Left cardiac atrium (tissue), 4 donors: ENCODE data around the gene ARHGAP20. TPM values are rescaled to one million over a fixed set of nuclear protein-coding genes. Genes with fewer than 3 reads are reported as not detected.
"Not testable (repeated sequence)": the region's sequence is repeated elsewhere in the genome, so short reads cannot be mapped to it uniquely, and the experiment has no call there.

Experiments
- ATAC-seq, 2 donors: fragments of 200-7000 bp; cut with Tn5 transposase; one replicate each; pipeline ENCODE4 v1.9.1; 2020; ENCODE audit warnings: mild to moderate bottlenecking in 2 of 2, moderate library complexity in 2 of 2
- DNase-seq: peaks from one replicate; pipeline ENCODE4 v3.0.0-alpha.2; 2020
- intact Hi-C, 2 donors: fragments of 100-400 bp; cut with DNase I; formaldehyde crosslinking; loops; one replicate each; pipeline versions ENCODE4 v1.14.1 to v1.15.1; 2022 to 2023
- total RNA-seq, 2 donors: library from RNA; stranded (reverse); fragmentation: NEBNext Ultra II Directional; extraction: Animal tissue kit (Norgen Biotek cat#: 25700); gene quantifications; one replicate each; pipeline ENCODE4 v1.2.1, GENCODE V29; 2021
- donor health status: DM: no; HTN: yes; CAD: no.
- donor health status: DM: no; HTN: yes; CAD: no; lungs with severe emphysema.
- donor health status: DM: yes; HTN: yes; CAD: no.
- donor health status: Dilated cardiomyopathy.

ARHGAP20 gene
- total RNA-seq, 2 donors from 2014 or later, result 2.5 to 4.7 TPM

- DNase-seq (no peak), ATAC-seq (no peak)
- intact Hi-C loops, result no loop called here
These were observed 77.9 kb downstream of the ARHGAP20 start for GRCh38 chr11:110634370-110634769.

- DNase-seq (no peak), ATAC-seq (no peak)
- intact Hi-C loops, result no loop called here
These were observed 80.7 kb downstream of the ARHGAP20 start for GRCh38 chr11:110631551-110631950.

- ATAC-seq, result no peak
- no peak for DNase-seq
These were observed 82.6 kb downstream of the ARHGAP20 start for GRCh38 chr11:110629594-110629993.

GRCh38 chr11:110621826-110622225 lies 90.4 kb downstream of the ARHGAP20 start:
- no peak for DNase-seq

More at GRCh38 chr11:110629594-110629993, 82.6 kb downstream of the ARHGAP20 start:
- intact Hi-C loops, result no loop called here

GRCh38 chr11:110619366-110619765 lies 92.9 kb downstream of the ARHGAP20 start:
- ATAC-seq, intact Hi-C loops, DNase-seq: not testable (repeated sequence)

More at GRCh38 chr11:110621826-110622225, 90.4 kb downstream of the ARHGAP20 start:
- intact Hi-C loops, result no loop called here
- ATAC-seq, result no peak

- DNase-seq (no peak), ATAC-seq (no peak)
- intact Hi-C loops, result no loop called here
These were observed 98.2 kb downstream of the ARHGAP20 start for GRCh38 chr11:110614031-110614430.

- intact Hi-C loops, result no loop called here
- DNase-seq (no peak), ATAC-seq (no peak)
These were observed 98.9 kb downstream of the ARHGAP20 start for GRCh38 chr11:110613197-110613918.

GRCh38 chr11:110606415-110606814 lies 105.8 kb downstream of the ARHGAP20 start:
- DNase-seq (no peak), ATAC-seq (no peak)
- intact Hi-C loops, result no loop called here

GRCh38 chr11:110601936-110602335 lies 110.3 kb downstream of the ARHGAP20 start:
- no peak for ATAC-seq
- no peak for DNase-seq
- intact Hi-C loops, result no loop called here

GRCh38 chr11:110600322-110600721 lies 111.9 kb downstream of the ARHGAP20 start:
- intact Hi-C loops, result no loop called here
- DNase-seq (no peak), ATAC-seq (peak in 1 of 2 donors; percentile 23)

GRCh38 chr11:110599207-110599606 lies 113.0 kb downstream of the ARHGAP20 start:
- no peak for DNase-seq
- no peak for ATAC-seq
- intact Hi-C loops, result no loop called here

- DNase-seq (no peak), ATAC-seq (no peak)
- intact Hi-C loops, result no loop called here
These were observed 113.5 kb downstream of the ARHGAP20 start for GRCh38 chr11:110598725-110599124.

- no peak for ATAC-seq
- DNase-seq, result no peak
- intact Hi-C loops, result no loop called here
These were observed 124.3 kb downstream of the ARHGAP20 start for GRCh38 chr11:110587972-110588371.

- ATAC-seq (no peak), DNase-seq (no peak)
- intact Hi-C loops, result no loop called here
These were observed 125.1 kb downstream of the ARHGAP20 start for GRCh38 chr11:110587129-110587528.

- DNase-seq (no peak), ATAC-seq (no peak)
- intact Hi-C loops, result no loop called here
These were observed 128.1 kb downstream of the ARHGAP20 start for GRCh38 chr11:110584150-110584549.

GRCh38 chr11:110582728-110583432 lies 129.4 kb downstream of the ARHGAP20 start:
- DNase-seq (no peak), ATAC-seq (no peak)
- intact Hi-C loops, result no loop called here

- DNase-seq (no peak), ATAC-seq (no peak)
- intact Hi-C loops, result no loop called here
These were observed 131.7 kb downstream of the ARHGAP20 start for GRCh38 chr11:110580571-110580970.

GRCh38 chr11:110573411-110573810 lies 138.8 kb downstream of the ARHGAP20 start:
- intact Hi-C loops, result no loop called here
- no peak for ATAC-seq
- no peak for DNase-seq

GRCh38 chr11:110571081-110571720 lies 141.0 kb downstream of the ARHGAP20 start:
- DNase-seq, result no peak
- intact Hi-C loops, result no loop called here

GRCh38 chr11:110566577-110566976 lies 145.7 kb downstream of the ARHGAP20 start:
- ATAC-seq (peak in 1 of 2 donors; percentile 41), DNase-seq (no peak)
- intact Hi-C loops, result no loop called here

More at GRCh38 chr11:110571081-110571720, 141.0 kb downstream of the ARHGAP20 start:
- ATAC-seq, result no peak
